GM21367 (cell line): ENCODE measurements around the gene NT5DC2.

Experiments used
- ATAC-seq: cut with Tn5 transposase; IDR thresholded peaks from one replicate; pipeline ENCODE4 v1.9.1; 2021; ENCODE audit not compliant: unreplicated experiment

NT5DC2 gene

DNA sequence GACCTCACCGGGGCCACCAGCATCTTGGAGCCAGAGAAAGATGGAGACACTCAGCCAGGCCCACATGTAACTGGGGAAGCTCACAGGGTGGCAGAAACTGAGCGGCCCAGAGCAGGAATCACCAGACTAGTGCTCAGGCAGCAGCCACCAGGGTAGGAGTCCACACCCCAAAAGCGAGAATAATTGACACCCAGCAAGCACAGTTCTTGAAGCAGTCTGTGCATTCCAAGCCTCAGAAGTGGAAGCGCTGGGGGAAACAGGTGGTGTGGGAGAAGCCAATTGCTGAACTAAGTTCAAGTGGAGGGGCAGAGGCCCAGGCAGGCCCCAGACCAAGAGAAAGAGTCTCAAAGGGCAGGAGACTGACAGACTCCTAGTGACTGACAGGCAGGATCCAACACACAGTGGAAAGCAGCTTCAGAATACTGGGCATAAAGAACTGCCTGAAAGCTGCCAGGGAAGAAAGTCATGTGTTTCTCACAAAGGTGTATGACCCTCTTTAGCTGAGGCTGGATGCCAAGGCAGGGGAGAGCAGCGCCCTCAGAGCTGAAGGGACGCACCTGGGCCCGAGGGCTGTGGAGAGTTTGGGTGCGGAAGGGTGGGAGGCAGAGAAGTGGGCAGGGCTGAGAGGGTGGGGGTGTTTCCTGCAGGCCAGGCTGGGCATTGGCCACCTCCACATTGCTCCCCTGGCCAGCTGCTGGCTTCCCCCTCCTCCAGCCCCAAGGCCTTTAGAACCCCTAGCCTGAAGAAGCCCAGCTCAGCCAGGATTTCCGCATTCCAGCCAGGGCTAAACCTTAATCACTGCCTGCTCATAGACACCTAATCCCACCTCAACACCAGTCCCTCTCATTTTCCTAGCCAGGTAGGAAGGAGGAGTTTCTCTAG lies 7.7 kb downstream of the NT5DC2 start:
- no peak for ATAC-seq

DNA sequence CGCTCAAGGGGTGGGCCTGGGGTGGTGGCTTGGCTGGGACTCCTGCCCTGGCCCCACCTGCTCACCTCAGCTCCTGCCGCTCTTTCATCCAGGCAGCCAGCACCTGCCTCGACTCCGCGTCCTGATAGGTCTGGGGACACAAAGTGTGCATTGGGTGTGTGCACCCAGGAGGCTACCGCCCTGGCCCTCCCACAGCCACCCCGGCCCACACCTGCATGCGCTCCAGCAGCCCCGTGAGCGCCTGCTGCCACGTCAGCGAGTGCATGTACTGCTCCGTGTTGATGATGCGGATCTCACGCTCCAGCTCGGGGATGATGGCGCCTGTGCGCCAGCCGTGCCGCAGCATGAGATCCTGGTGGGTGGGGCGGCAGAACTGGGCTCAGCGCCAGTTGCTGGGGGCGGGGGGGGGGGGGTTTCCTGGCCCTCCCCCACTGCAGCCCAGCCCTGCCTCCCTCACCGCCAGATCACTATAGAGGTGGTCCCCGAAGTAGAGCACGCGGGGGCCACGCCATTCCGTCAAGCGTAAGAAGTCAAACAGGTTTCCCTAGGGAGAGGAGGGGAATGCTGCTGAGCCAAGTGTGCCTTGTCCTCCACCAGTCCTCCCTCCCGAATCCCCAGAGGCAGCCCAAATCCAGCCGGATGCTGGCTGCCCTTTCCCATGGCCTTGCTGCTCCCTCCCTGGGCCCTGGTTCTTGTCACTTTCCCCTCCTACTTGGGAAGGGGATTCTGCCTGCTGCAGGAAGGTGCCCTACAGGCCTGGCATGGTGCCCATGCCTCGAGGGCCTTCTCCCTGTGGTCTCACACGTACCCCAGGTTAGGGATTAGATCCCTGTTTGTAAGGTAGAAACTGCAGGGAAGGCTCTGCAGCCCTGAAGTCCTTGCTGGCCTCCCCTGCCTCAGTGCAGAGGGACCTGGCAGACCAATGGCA lies 8.6 kb downstream of the NT5DC2 start:
- no peak for ATAC-seq

DNA sequence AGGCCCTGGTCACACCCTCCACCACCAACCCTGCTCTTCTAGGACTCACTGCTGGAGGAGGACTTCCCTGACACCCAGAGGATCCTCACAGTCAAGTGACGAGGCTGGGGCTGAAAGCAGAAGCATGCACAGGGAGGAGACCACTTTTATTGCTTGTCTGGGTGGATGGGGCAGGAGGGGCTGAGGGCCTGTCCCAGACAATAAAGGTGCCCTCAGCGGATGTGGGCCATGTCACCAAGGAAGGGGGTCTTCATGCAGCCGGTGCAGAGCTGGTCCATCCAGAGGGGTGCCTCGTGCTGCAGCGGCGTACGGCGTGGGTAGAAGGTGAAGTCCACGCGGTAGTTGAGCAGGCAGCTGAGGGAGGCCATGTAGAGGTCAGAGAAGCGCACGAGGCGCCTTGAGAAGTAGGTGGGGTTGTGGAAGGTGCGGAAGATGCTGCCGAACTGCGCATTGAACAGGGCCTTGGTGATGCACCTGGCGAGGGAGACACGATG lies 9.4 kb downstream of the NT5DC2 start:
- ATAC-seq: no peak

DNA sequence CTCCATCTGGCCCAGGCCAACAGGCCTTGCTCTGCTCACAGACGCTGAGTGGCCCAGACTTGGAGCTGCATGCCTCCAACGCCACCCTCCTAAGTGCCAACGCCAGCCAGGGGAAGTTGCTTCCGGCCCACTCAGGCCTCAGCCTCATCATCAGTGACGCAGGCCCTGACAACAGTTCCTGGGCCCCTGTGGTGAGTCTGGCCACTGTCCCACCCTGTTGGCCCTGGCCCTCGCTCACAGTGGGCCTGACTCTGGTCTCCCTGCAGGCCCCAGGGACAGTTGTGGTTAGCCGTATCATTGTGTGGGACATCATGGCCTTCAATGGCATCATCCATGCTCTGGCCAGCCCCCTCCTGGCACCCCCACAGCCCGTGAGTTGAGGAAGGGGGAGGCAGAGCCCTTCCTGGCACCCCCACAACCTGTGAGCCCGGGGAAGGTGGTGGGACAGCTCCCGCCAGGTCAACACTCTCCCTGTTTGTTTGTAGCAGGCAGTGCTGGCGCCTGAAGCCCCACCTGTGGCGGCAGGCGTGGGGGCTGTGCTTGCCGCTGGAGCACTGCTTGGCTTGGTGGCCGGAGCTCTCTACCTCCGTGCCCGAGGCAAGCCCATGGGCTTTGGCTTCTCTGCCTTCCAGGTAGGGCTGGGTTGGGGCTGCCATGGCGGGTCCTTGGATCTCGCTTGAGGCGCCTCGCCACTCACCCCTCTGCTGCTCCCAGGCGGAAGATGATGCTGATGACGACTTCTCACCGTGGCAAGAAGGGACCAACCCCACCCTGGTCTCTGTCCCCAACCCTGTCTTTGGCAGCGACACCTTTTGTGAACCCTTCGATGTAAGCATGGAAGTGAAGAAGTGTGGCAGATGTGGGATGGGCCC lies 10.0 kb downstream of the NT5DC2 start:
- ATAC-seq: no peak

DNA sequence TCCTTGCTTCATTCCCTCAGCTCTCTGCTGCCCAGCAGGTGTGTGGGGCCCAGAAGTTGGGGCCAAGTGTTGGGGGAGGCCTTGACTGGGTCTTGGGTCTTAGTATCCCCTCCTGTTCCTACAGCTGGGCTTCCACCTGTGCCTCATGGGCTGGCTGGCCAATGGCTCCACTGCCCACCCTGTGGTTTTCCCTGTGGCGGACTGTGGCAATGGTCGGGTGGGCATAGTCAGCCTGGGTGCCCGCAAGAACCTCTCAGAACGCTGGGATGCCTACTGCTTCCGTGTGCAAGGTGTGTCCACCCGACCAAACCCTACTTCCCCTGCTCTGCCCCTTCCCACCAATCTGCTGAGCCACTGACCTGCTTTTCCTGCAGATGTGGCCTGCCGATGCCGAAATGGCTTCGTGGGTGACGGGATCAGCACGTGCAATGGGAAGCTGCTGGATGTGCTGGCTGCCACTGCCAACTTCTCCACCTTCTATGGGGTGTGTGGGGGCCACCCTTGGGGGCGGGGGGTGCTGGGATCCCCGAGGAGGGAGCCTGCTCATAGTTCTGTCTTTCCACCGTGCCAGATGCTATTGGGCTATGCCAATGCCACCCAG lies 10.9 kb downstream of the NT5DC2 start:
- no peak for ATAC-seq

DNA sequence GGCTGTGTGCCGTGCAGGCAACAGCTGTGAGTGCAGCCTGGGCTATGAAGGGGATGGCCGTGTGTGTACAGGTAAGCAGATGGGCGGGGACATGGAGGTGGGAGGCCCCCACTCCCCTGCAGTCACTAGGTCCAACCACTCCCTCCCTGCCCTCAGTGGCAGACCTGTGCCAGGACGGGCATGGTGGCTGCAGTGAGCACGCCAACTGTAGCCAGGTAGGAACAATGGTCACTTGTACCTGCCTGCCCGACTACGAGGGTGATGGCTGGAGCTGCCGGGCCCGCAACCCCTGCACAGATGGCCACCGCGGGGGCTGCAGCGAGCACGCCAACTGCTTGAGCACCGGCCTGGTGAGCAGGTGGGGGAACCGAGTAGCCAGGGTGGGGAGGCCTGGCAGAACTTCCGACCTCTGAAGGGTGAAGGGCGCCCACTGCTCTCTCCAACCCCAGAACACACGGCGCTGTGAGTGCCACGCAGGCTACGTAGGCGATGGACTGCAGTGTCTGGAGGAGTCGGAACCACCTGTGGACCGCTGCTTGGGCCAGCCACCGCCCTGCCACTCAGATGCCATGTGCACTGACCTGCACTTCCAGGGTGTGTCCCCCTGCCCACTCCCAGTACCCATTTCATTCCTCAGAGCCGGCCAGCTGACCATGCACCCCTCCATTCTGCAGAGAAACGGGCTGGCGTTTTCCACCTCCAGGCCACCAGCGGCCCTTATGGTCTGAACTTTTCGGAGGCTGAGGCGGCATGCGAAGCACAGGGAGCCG lies 11.6 kb downstream of the NT5DC2 start:
- no peak for ATAC-seq

DNA sequence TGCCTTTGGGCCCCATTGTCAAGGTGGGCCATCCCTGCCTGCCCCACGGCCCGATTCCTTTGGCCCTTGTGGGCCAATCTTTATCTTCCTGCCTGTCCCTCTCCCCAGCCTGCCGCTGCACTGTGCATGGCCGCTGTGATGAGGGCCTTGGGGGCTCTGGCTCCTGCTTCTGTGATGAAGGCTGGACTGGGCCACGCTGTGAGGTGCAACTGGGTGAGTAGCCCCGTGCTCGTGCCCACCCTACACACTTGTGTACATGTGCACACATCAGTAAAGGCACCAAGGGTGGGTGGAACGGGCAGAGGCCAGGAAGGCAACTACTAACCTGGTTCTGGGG lies 12.2 kb downstream of the NT5DC2 start:
- no peak for ATAC-seq

DNA sequence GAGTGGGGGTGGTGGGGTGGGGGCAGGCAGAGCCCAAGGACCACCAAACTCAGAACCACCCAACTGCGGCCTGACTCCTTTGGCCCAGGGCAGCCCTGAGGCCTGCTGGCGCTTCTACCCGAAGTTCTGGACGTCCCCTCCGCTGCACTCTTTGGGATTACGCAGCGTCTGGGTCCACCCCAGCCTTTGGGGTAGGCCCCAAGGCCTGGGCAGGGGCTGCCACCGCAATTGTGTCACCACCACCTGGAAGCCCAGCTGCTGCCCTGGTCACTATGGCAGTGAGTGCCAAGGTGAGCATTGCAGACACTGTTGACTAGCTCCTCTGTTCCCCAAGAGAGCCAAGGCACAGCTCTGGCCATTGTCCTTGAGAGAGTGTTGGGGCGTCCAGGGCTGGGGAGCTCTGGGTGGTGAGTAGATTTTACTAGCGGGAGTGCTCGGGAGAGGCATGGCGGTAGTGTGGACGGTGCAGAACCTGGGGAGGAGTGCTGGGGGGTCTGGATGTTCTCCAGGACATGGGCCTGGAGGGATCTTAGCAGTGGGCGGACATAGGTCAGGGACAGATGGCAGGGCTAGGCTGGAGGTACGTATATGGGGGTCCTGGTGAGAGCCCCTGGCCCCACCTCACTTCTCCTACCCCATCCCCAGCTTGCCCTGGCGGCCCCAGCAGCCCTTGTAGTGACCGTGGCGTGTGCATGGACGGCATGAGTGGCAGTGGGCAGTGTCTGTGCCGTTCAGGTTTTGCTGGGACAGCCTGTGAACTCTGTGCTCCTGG lies 12.8 kb downstream of the NT5DC2 start:
- ATAC-seq: no peak

DNA sequence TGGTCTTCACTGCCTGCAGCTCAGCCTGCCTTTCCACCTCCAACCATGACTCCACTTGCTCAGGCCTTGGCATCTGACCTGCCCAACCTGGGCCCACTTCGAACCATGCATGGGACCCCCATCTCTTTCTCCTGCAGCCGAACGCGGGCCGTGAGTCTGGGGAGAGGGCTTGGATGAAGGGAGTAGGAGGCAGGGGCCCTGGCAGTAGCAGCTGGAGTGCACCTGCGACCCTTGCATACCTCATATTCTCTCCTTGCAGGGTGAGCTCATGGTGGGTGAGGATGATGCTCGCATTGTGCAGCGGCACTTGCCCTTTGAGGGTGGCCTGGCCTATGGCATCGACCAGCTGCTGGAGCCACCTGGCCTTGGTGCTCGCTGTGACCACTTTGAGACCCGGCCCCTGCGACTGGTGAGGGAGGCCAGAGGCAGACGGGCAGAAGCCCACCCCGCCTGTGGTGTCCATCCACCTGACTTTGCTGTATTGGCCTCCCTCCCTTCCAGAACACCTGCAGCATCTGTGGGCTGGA lies 13.5 kb downstream of the NT5DC2 start:
- ATAC-seq: no peak

- ATAC-seq: no peak
Observed at GRCh38 chr3:52519445-52520140, 14.1 kb downstream of the NT5DC2 start.

- ATAC-seq: no peak
Observed at GRCh38 chr3:52518723-52519444, 14.8 kb downstream of the NT5DC2 start.

DNA sequence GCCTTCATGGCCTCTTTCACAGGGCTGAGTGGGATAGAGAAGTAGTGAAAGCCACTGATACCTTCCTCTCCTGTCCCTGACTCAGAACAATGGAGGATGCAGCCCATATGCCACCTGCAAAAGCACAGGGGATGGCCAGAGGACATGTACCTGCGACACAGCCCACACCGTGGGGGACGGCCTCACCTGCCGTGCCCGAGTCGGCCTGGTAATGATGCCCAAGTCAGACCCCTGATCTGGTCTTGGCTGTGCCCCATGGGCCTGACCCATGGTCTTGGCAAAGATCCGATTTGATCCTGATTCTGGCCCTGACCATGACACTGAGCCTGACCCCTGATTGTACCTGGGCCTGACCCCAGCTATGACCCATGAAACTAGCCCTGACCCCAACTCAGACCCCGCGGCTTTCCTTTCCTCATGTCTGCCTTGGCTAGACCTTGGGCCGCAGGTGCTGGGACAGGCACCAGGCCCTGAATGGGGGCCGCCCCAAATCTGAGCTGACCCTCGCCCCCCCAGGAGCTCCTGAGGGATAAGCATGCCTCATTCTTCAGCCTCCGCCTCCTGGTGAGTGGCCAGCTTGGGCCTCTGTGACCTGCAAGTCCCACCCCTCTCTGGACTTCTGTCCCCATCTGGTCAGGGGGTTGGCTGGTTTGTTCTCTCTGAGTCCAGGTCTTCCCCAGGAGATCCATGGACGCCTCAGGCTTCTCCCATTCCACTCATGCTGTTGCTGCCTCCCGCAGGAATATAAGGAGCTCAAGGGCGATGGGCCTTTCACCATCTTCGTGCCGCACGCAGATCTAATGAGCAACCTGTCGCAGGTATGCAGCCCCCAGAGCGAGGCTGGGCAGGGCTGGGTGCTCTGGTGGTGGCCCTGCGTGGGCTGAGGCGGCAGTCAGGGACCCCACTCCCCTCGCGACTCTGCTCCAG lies 15.6 kb downstream of the NT5DC2 start:
- no peak for ATAC-seq

DNA sequence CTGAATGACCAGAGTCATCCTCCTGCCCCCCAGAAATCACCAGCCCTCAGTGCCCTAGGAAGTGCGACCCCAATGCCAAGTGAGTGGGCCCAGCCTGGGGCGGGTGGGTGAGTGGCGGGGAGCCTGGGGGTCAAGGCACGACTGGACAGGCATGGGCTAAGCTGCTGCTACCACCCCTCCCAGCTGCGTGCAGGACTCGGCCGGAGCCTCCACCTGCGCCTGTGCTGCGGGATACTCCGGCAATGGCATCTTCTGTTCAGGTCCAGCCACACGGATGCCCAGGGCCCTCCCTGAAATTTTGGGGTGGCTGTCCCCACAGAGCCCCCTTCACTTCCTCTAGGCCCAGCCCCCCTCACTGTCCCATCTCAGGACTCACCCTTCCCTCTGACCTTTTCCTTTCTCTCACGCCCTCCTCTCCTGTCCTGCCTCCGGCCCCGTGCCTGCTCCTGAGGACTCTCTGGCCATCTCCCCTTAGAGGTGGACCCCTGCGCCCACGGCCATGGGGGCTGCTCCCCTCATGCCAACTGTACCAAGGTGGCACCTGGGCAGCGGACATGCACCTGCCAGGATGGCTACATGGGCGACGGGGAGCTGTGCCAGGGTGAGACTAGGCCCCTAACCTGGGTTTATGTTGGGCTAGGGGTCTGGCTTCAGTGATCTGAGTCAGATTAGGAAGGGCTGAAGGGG lies 17.0 kb downstream of the NT5DC2 start:
- ATAC-seq: no peak

GRCh38 chr3:52515192-52515591 lies 18.5 kb downstream of the NT5DC2 start:
- no peak for ATAC-seq

GRCh38 chr3:52514576-52514975 lies 19.1 kb downstream of the NT5DC2 start:
- ATAC-seq: no peak

DNA sequence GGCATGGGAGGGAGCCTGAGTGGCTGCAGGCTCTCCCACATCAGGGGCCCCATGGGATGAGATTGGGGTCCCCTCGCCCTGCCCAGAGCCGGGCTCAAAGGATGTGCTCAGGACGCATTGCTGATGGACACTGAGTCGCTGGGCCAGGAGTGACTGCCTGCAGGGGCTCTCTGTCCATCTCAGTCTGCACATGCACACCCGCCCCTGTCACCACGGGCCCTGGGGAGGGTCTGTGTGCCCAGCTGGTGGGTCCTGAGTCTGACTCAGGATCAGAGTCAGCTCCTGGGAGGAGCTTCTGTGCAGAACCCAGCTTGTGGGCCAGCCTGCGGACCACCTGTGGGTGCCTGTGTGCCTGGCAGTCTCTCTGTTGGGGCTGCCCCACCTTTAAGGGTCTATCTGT lies 20.4 kb downstream of the NT5DC2 start:
- ATAC-seq: no peak
